Activated naive CD4-positive, alpha-beta T cell (primary cell): Measurements from ENCODE around the gene IRAK3.
"Not testable (repeated sequence)": the region's sequence is repeated elsewhere in the genome, so short reads cannot be mapped to it uniquely, and the experiment has no call there.

Source experiments
- DNase-seq, 4 experiments: peaks; one replicate each; lab custom pipeline; 2025; lab: John Stamatoyannopoulos, UW

IRAK3 gene

DNA sequence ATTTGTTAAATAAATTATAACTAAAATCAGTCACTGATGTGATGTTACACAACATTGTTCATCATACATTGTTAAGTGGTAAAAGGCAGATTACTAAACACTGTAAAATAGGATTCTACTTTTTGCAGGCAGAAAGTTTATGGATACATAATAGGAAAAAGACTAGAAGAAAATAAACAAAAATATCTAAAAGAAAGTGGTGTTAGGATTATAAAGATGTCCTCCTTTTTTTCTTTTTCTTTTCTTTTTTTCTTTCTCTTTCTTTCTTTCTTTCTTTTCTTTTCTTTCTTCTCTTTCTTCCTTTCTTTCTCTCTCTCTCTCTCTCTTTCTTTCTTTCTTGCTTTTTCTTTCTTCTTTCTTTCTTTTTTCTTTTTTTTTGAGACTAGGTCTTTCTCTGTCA is 73.7 kb downstream of the IRAK3 start:
- DNase-seq, result no peak

DNA sequence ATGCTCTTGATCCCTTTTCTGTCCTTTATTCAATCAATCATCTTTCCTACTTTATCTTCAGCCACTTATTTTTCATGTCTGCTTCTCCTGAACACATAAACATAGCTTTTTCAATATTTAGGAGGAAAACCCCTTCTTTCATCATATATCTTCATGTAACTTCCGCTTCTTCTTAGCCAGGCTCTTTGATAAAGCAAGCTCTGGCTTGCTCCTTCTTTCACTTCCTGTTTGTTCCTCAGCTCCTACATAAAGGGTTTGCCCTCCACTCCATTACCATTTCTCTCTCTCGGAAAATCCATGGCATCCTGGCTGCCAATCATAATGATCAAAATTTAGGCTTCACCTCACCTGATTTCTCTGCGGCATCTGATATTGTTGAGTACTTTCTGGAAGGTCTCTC is 79.5 kb downstream of the IRAK3 start:
- DNase-seq, result no peak

DNA sequence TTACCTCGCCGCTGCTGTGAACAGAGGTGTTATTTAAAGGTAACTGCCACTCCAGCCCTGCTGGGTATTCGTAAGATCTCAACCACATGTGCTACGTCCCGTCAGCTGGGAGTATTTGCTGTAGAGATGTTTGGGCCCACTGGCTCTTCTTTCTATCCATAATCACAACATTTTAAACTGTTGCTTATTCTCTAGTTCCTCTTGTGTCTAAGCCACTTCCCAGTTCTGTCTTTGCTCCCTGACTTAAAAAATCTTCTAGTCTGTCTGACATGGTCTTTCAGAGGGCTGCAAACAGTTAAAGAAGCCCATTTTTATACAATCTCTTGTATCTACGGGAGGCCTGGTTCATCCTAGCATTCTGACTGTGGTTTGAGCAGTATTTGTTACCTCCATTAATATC is 80.1 kb downstream of the IRAK3 start:
- no peak for DNase-seq

DNA sequence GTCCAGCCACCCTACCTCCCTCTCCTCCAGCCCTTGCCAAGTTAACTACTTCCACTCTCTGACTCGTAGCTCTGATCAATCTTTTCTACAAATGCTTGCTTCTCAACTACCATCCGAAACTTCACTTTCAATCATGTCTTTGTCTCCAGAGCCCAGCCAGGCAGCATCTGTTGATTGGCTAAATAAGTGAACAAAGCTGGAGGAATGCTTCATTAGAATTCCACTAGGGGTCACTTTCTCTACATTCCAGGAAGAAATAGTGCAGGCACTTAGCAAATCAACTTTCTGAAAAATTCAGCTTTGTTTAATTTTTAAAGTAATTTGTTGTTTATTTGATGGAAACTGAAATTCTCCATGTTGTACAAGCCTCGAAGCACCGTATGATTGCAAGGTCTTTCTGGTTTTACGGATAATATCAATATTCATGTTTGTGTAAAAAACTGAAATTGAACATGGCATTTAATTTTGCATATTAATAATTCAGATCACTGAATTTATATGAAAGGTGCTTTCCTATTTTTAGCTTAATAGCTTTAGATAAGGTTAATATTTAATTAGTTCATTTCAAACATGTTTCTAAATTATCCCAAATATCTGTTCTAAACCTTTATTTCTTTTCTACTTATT is 80.9 kb downstream of the IRAK3 start:
- no peak for DNase-seq

DNA sequence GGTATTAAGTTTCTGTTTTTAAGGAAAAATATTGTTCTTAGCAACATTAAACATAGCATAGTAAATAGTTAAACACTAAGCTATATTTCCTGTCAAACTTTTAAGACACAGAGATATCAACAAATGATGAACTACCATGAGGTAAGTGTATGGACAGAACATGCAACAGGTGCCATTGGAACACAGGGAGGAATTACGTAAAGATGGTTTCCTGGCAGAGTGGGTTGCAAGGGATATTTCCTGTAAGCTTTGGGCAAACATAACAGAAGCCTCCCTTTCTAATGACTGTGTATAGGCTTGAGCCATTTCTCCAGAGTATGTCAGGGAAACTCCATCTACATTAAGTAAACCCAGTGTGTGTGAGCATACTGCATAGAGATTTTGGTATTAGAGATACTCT is 81.6 kb downstream of the IRAK3 start:
- DNase-seq, result no peak

DNA sequence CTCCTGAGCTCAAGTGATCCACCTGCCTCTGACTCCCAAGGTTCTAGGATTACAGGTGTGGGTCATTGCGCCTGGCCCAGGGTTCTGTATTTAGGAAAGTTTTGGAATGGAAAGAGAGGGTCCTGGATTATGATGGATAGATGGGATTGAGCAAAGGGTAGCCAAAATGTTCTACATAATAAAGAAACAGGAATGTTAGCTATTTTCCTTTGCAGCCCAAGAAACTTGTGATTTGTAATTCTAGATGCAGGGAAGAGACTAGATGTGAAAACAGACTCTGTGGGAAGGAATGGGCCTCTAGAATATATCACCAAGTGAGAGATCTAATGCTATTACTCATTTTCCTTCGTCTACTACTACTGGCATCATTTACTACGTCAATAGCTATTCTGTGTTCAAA is 83.6 kb downstream of the IRAK3 start:
- DNase-seq, result no peak

DNA sequence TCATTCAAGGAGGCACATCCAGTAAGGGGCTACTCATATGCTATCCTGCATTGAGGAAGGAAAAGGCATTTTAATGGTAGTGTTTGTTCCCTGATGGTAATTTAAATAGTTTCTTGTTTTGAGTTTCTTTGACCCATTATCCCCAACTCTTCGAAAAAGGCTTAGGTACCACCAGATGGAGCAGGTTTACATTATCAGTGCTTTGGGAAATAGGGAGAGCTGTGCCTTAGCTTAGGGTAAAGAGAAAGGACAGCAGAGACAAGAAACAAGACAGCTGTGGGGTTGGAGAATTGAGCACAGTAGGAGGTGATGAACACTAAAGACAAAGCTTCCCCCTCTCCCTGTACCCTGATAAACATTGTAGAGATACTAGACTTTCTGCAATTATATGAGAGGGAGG is 84.1 kb downstream of the IRAK3 start:
- DNase-seq, result no peak

DNA sequence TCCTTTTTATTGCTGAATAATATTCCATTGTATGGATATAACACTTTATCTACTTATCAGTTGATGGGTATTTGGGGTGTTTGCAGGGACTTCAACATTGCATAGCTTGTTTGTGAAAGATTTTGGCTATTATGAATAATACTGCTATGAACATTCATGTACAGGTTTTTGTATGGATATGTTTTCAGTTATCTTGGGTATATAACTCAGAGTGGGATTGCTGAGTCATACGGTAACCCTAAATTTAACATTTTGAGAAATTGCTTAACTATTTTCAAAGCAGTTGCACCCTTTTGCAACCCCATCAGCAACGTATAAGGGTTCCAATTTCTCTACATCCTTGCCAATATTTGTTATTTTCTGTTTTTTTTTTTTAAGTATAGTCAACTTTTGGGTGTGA is 86.0 kb downstream of the IRAK3 start:
- DNase-seq, result no peak

DNA sequence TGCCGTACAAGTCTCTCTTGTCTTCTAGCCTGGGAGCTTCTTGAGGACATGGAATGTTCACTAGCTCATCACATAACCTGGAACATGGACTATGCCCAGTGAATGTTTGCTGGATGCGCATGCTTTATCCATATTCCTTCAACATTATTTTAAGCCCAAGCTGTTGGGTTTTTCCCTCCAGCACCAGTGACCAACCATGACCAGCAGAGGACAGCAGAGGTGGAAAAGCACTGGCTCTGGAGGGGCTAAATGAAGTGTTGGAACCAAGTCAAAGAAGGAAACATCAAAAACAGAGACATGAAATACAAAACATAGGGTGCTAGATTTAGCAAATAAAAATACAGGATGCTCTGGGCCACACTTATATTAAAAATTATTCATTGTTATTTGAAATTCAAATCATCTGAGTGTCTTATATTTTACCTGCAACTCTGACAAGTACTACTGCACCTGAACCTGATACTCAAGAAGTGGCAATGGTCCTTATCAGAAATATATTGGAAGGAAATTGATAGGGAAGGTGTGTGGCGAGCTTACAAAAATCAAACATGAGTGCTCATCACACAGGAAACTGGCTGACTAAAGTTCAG is 90.2 kb downstream of the IRAK3 start:
- DNase-seq, result peak in 1 of 4 experiments; percentile 15

DNA sequence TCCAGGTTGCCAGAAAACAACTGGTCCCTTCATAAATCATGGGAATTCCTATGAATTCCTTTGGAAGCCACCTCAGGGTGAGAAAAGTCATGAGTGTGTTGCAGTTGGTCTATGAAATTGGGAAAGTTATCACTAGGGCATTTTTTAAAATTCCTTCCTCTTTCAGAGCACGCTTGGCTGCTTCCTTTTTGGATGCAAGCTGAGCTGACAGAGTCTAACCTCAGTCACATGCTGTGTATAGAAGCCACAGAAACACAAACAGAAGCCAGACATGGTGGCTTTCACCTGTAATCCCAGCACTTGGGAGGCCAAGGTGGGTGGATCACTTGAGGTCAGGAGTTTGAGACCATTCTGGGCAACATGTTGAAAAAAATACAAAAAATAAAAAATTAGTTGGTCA is 91.5 kb downstream of the IRAK3 start:
- no peak for DNase-seq

DNA sequence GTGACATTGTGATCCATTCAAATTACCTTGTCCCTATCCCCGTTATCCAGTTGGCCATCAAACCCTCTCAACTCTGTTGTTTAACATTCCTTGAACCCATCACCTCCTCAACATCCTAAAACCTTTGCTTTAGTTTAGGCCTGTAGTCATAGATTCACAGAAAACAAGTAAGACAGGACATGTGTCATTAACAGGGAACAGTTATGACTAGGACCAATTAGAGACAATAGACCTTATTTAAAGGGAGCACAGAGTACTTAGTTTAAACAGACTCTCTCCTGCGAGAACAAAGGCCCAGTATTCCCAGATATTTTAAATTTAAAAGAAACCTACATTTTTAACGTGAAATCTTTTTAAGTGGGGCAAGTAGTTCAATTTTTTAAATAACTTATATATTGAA is 93.2 kb downstream of the IRAK3 start:
- no peak for DNase-seq

DNA sequence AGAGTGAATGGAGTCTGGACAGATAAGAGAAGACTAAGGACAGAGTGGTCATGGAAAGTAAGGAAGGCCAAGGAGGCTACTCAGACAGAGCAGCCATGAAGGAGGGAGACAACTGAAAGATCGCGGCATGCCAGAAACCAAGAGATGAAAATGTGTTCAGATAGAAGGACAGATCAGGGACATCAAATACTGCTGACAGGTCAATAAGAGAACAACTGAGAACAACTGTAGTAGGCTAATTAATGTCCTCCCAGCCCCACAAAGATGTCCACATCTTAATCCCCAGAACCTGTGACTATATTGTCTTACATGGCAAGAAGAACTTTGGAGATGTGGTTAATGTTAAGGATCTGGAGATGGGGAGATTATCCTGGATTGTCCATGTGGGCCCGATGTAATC is 98.3 kb downstream of the IRAK3 start:
- DNase-seq, result no peak

DNA sequence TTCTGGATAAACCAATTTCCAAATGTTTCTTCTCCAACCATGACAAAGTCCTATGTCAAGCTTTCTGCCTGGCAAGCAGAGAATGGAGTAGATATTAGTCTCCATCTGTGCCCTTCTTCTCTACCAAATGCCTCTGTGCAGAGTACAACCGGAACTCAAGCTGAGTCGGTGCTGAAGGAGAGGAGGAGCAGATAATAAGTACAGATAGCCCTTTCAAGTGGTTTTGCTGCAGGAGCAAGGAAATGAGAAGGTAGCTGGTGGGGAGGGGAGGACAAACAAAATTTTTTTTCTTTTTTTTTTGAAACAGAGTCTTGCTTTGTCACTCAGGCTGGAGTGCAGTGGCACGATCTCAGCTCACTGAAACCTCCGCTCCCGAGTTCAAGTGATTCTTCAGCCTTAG is 99.1 kb downstream of the IRAK3 start:
- peak in 1 of 4 experiments; percentile 20 for DNase-seq

DNA sequence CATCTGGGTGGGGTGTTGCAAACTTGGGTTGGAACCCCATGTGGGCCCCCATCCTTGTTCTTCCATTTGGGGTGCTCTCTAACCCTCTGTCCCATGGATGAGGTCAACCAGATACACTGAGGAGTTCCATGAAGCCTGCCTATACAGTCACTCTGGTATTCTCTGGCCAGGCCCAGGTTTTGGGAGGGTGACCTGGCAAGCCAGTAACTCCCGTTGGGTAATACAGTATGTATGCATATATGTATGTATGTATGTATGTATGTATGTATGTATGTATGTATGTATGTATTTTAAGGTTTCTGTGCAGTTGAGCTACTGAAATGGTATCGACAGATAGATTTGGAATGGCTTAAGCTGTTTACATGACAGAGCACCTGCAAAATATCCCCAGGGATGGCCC is 100.5 kb downstream of the IRAK3 start:
- no peak for DNase-seq

DNA sequence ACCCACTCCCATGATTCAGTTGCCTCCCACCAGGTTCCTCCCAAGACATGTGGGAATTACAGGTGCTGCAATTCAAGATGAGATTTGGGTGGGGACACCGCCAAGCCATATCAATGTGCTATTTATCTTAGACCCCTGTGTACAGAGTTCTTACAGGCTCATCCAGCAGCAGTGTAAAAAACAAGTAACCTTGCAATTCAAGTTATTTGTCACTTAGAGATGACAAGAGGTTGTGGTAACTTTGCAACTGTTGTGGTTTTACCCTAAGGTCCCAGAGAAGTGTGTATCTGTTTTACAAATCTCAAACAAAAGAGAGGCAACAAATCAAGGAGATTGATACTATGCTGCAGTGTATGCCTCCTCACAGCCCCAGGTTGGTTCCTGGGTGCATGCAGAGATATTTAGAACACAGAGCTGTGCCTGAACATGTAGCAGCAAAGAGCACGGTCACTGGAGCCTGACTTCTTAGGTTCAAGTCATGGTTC is 101.7 kb downstream of the IRAK3 start:
- DNase-seq, result no peak

DNA sequence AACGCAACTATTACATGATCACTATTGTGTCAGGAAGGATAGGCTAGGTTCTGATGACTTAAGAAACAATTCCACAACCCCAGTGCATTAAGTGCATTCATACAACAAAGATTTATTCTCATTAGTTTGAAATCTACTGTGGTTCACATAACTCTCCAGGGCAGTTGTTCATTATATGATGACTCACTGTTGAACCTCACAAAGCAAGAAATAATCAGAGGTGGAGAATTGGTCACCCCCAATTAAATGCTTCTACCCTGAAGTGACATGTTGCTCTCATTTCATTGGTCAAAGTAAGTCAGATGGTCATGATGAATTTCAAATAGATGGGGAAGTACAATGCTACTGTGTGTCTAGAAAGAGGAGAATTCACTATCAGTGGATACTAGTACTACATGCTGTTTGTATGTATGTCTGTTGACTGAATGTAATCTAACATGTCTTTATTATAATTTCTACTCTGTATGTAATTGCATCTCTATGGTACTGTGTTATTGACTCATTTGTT is 107.2 kb downstream of the IRAK3 start:
- no peak for DNase-seq

DNA sequence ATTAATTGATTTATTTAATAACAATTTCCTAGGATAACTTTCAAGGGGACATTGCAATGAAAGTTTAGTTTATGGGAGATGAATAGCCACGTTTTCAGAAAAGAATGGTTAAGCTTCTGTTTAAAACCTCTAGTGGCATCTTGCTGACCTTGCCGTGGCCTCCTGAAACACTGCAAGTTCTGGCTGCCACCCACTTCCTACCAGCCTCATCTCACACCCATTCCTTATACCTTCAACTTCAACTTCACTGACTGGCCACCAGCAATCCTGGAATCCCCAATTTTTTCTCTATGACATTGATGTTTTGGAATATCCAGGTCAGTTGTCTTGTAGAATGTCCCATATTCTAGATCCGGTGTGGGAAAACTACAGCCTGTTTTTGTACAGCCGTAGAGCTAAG is 108.1 kb downstream of the IRAK3 start:
- no peak for DNase-seq

DNA sequence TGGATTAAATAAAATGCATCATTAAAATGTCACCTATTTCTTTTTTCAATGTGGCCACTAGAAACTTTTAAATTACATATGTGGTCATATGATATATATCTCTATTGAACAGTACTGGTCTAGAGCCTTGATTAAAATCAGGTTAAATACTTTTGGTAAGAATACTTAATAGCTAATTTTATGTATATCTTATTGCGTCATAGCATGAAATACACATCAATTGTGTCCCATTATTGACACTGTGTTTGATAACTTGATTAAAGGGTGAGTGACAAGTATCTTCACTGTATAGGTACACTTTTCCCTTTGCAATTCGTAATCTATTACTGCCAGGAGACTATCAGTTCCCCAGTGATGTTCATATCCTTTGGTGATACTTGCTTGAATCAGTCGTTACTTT is 108.9 kb downstream of the IRAK3 start:
- DNase-seq, result no peak

DNA sequence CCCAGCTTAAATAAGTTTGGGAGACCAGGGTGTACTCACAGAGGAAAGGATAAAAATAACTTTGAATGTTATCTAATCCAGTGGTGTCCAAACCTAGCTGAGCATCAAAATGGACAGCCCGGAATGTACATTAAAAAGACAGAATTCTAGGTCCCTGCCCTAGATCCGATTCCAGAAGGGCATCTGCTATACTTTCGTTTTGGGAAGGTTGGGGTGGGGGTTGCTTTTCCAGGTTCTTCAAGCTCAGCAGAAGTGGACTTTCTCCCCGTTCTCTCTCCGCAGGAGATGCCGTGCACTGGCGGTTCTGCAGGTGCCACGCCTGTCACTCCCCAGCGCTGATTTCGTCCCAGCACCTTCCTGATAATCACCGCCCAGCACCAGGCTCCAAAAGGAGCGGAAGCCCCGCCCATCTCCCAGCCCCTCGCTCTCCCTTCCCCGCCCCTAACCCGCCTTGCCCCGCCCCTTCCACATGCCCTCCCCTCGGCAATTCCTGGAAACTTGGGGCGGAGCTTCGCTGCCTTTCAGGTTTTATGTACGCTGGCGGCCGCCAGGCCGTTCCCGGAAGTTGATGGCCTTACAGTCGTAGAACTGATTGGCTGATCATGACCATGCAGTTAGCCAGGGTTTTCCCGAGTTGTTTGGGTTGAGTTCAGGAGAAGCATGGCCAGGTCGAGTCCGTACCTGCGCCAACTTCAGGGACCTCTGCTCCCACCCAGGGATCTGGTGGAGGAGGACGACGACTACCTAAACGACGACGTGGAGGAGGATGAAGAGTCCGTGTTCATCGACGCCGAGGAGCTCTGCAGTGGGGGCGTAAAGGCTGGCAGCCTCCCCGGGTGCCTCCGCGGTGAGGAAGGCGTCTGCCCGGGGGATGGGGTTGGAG is 113.2 kb downstream of the IRAK3 start, which contains the start of gene HELB:
TSS of gene HELB (plus strand) at position 550 of the 883 bp plus-strand sequence. CDS start at position 661, 111 bp downstream.
- DNase-seq, result peak; percentile 89 to 94 (median 91)

DNA sequence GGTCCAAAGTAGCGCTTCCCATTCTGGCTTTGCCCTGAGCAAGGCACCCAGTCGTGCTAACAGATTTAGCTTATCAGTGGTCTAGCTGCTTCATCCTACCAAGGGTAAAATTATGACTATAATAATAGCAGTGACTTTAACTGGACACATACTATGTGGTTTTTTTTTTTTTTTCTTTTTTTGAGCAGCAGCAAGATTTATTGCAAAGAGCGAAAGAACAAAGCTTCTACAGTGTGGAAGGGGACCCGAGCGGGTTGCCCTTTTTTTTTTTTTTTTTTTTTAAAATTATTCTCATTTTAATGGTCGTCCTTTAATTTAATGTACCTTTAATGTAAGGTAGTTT is 113.8 kb downstream of the IRAK3 start:
- no peak for DNase-seq

DNA sequence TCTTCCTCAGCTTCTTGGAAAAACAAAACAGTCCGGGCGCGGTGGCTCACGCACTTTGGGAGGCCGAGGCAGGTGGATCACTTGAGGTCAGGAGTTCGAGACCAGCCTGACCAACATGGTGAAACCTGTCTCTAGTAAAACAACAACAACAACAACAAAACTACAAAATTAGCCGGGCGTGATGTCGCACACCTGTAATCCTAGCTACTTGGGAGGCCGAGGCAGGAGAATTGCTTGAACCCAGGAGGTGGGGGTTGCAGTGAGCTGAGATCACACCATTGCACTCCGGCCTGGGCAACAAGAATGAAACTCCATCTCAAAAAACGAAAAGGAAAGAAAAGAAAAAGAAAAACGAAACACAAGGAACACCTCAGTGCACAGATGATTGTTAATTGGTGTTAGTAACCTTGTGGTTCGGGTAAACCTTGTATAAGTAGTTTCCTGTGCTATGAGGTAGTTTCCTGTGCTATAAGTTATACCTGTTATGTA is 114.3 kb downstream of the IRAK3 start:
- DNase-seq, result not testable (repeated sequence)
